Neuronal stem cell (in vitro differentiated cells): Measurements from ENCODE around the gene OR7C2.

Experiments
- DNase-seq: peaks from one replicate; pipeline ENCODE4 v3.0.0-alpha.2; 2013; ENCODE audit warnings: low spot score
- H2AFZ ChIP-seq: one replicate; pipeline ENCODE4 v1.6.1; 2013; ENCODE audit warnings: mild to moderate bottlenecking, low read length, inconsistent platforms
- H2AK5ac ChIP-seq: 2 replicates; pipeline ENCODE4 v1.6.1; 2013; ENCODE audit warnings: low read depth, mild to moderate bottlenecking, inconsistent platforms, low read length, moderate library complexity, mixed read lengths
- H2BK120ac ChIP-seq: 2 replicates; pipeline ENCODE4 v1.6.1; 2013; ENCODE audit warnings: low read depth, mild to moderate bottlenecking, inconsistent platforms, low read length, moderate library complexity, mixed read lengths
- H2BK12ac ChIP-seq: one replicate; pipeline ENCODE4 v1.6.1; 2013; ENCODE audit warnings: low read length, inconsistent platforms
- H2BK15ac ChIP-seq: 2 replicates; pipeline ENCODE4 v1.6.1; 2013; ENCODE audit warnings: mild to moderate bottlenecking, low read length, inconsistent platforms, mixed read lengths
- H2BK5ac ChIP-seq: one replicate; pipeline ENCODE4 v1.6.1; 2013; ENCODE audit warnings: inconsistent platforms, mild to moderate bottlenecking, low read length, moderate library complexity
- H3K14ac ChIP-seq: one replicate; pipeline ENCODE4 v1.6.1; 2013; ENCODE audit warnings: low read length, inconsistent platforms
- H3K18ac ChIP-seq: 2 replicates; pipeline ENCODE4 v1.6.1; 2013; ENCODE audit warnings: low read length, inconsistent platforms
- H3K23ac ChIP-seq: 2 replicates; pipeline ENCODE4 v1.6.1; 2013; ENCODE audit warnings: low read depth, mild to moderate bottlenecking, mixed read lengths, low read length, inconsistent platforms; ENCODE audit not compliant: poor library complexity
- H3K27ac ChIP-seq: replicated peaks from 3 replicates; pipeline ENCODE4 v1.5.1; 2013; ENCODE audit warnings: low read length, inconsistent platforms
- H3K27me3 ChIP-seq, 3 experiments: 2 replicates each; pipeline ENCODE4 v1.6.1; 2013; ENCODE audit warnings: low read length in 3 of 3, mild to moderate bottlenecking in 2 of 3, inconsistent platforms in 1 of 3, low read depth in 1 of 3, mixed read lengths in 1 of 3, moderate library complexity in 1 of 3; ENCODE audit not compliant: control insufficient read depth in 3 of 3, insufficient read depth in 3 of 3
- H3K36me3 ChIP-seq, 2 donors: replicated peaks in 1 of 2; 2 replicates each; pipeline ENCODE4 v1.6.1; 2013; ENCODE audit warnings: low read length in 2 of 2; ENCODE audit not compliant: control insufficient read depth in 2 of 2, insufficient read depth in 2 of 2
- H3K4ac ChIP-seq: 2 replicates; pipeline ENCODE4 v1.6.1; 2013; ENCODE audit warnings: inconsistent platforms, mild to moderate bottlenecking, low read length, moderate library complexity
- H3K4me1 ChIP-seq, 2 donors: 1 replicate in 1 of 2; 2 replicates in 1 of 2; pipeline ENCODE4 v1.6.1; 2013; ENCODE audit warnings: low read length in 2 of 2, low read depth in 1 of 2; ENCODE audit not compliant: control insufficient read depth in 2 of 2, insufficient read depth in 1 of 2
- H3K4me2 ChIP-seq: one replicate; pipeline ENCODE4 v1.6.1; 2013; ENCODE audit warnings: mild to moderate bottlenecking, low read length, inconsistent platforms; ENCODE audit not compliant: insufficient read depth, poor library complexity, severe bottlenecking
- H3K4me3 ChIP-seq, 2 donors: 2 replicates each; pipeline ENCODE4 v1.5.1; 2013; ENCODE audit warnings: low read length in 2 of 2, mild to moderate bottlenecking in 2 of 2, inconsistent platforms in 1 of 2, moderate library complexity in 1 of 2
- H3K79me1 ChIP-seq: one replicate; pipeline ENCODE4 v1.6.1; 2013; ENCODE audit warnings: low read depth, mild to moderate bottlenecking, inconsistent platforms, low read length, moderate library complexity
- H3K9ac ChIP-seq: one replicate; pipeline ENCODE4 v1.6.1; 2013; ENCODE audit warnings: mild to moderate bottlenecking, low read depth, low read length, inconsistent platforms; ENCODE audit not compliant: poor library complexity
- H3K9me3 ChIP-seq, 2 donors: replicated peaks in 1 of 2; 2 replicates each; pipeline versions ENCODE3 to v1.6.1; 2013; ENCODE audit warnings: low read length in 2 of 2, mild to moderate bottlenecking in 2 of 2, inconsistent platforms in 1 of 2, low read depth in 1 of 2, mixed read lengths in 1 of 2, moderate library complexity in 1 of 2; ENCODE audit not compliant: control insufficient read depth in 2 of 2, insufficient read depth in 1 of 2
- H4K8ac ChIP-seq: one replicate; pipeline ENCODE4 v1.6.1; 2013; ENCODE audit warnings: low read depth, mild to moderate bottlenecking, inconsistent platforms, low read length, moderate library complexity
- H4K91ac ChIP-seq: one replicate; pipeline ENCODE4 v1.6.1; 2013; ENCODE audit warnings: low read length, low read depth, mild to moderate bottlenecking, inconsistent platforms; ENCODE audit not compliant: poor library complexity
- WGBS, 2 donors: extraction: QIAGEN DNeasy Blood & Tissue Kit; methylation state at CpG; one replicate each; pipeline ENCODE4 v1.1.7; 2013; ENCODE audit warnings: missing lambda C conversion rate in 2 of 2, mixed read lengths in 1 of 2; ENCODE audit not compliant: insufficient read length in 2 of 2, insufficient replicate concordance in 1 of 2; ENCODE audit errors: extremely low coverage in 2 of 2; 5-methylcytosine and 5-hydroxymethylcytosine counted together

The OR7C2 gene

GRCh38 chr19:14961956-14962685 is 20.8 kb downstream of the OR7C2 start:
- no peak overlapping the region for H2BK120ac ChIP-seq
- no peak overlapping the region for H4K91ac ChIP-seq
- peak overlapping the region in 1 of 2 donors; percentile 17 for H3K4me3 ChIP-seq
- H3K18ac ChIP-seq: no peak overlapping the region
- H3K4me2 ChIP-seq: no peak overlapping the region
- H2BK15ac ChIP-seq: no peak overlapping the region
- no peak overlapping the region for H2BK5ac ChIP-seq
- H3K9me3 ChIP-seq: peaks cover 6 to 18% of the 10 kb centered on the region in 2 donors
- no peaks in the 10 kb centered on the region for H3K79me1 ChIP-seq
- no peak overlapping the region for H4K8ac ChIP-seq
- H2AFZ ChIP-seq: no peak overlapping the region
- H3K4me1 ChIP-seq: no peaks in the 10 kb centered on the region
- no peak overlapping the region for H3K23ac ChIP-seq
- H3K14ac ChIP-seq: no peak overlapping the region
- peaks cover 0 to 18% of the 10 kb centered on the region in 2 donors for H3K36me3 ChIP-seq
- no peak for DNase-seq
- H3K9ac ChIP-seq: no peak overlapping the region
- no peak overlapping the region for H2BK12ac ChIP-seq
- WGBS, 2 donors: no CpG with 5 or more reads among the region's 24 CpGs
- H3K27ac ChIP-seq: no peak overlapping the region
- peaks cover 0 to 2% (median 0%) of the 10 kb centered on the region in 3 experiments for H3K27me3 ChIP-seq
- no peak overlapping the region for H3K4ac ChIP-seq
- no peak overlapping the region for H2AK5ac ChIP-seq

GRCh38 chr19:14968247-14968646 is 27.0 kb downstream of the OR7C2 start:
- no peak overlapping the region for H3K27ac ChIP-seq
- no peak overlapping the region for H2BK5ac ChIP-seq
- no peaks in the 10 kb centered on the region for H3K27me3 ChIP-seq
- H4K8ac ChIP-seq: no peak overlapping the region
- H3K9ac ChIP-seq: no peak overlapping the region
- H2BK120ac ChIP-seq: no peak overlapping the region
- H2BK15ac ChIP-seq: no peak overlapping the region
- H3K14ac ChIP-seq: no peak overlapping the region
- no peak overlapping the region for H3K18ac ChIP-seq
- no peak overlapping the region for H3K4ac ChIP-seq
- H3K4me2 ChIP-seq: no peak overlapping the region
- DNase-seq: no peak
- no peaks in the 10 kb centered on the region for H3K4me1 ChIP-seq
- peaks cover 0 to 21% of the 10 kb centered on the region in 2 donors for H3K36me3 ChIP-seq
- H3K4me3 ChIP-seq: peak overlapping the region in 1 of 2 donors; percentile 59
- no peaks in the 10 kb centered on the region for H3K9me3 ChIP-seq
- no peak overlapping the region for H2AFZ ChIP-seq
- H2BK12ac ChIP-seq: no peak overlapping the region
- H3K23ac ChIP-seq: peak overlapping the region; percentile 2
- no peak overlapping the region for H2AK5ac ChIP-seq
- H3K79me1 ChIP-seq: no peaks in the 10 kb centered on the region
- 100% methylated on average over 1 of the region's 14 CpGs; no CpG with 5 or more reads in 1 of the 2 donors for WGBS, 2 donors
- H4K91ac ChIP-seq: no peak overlapping the region

GRCh38 chr19:14971474-14971873 is 30.2 kb downstream of the OR7C2 start:
- no peak for DNase-seq
- Histone ChIP-seq H3K14ac (no peak overlapping the region), H3K18ac (no peak overlapping the region), H3K36me3 (peaks cover 0 to 21% of the 10 kb centered on the region in 2 donors), H2BK5ac (no peak overlapping the region), H2BK120ac (no peak overlapping the region), H3K79me1 (no peaks in the 10 kb centered on the region), H3K4ac (no peak overlapping the region), H3K27ac (no peak overlapping the region), H2BK12ac (no peak overlapping the region), H4K8ac (no peak overlapping the region), H3K27me3 (peaks cover 0 to under 1% (median 0%) of the 10 kb centered on the region in 3 experiments), H2BK15ac (no peak overlapping the region), H4K91ac (no peak overlapping the region), H3K9ac (no peak overlapping the region), H2AK5ac (no peak overlapping the region), H2AFZ (no peak overlapping the region), H3K4me3 (no peak overlapping the region), H3K23ac (no peak overlapping the region), H3K9me3 (no peaks in the 10 kb centered on the region), H3K4me1 (peaks cover 0 to 5% of the 10 kb centered on the region in 2 donors), H3K4me2 (no peak overlapping the region)
- no CpG with 5 or more reads among the region's 7 CpGs for WGBS, 2 donors

GRCh38 chr19:14972676-14973075 is 31.4 kb downstream of the OR7C2 start:
- DNase-seq: no peak
- H2AFZ ChIP-seq: no peak overlapping the region
- no peak overlapping the region for H2BK120ac ChIP-seq
- H2BK5ac ChIP-seq: no peak overlapping the region
- H3K4me1 ChIP-seq: peaks cover 0 to 5% of the 10 kb centered on the region in 2 donors
- no peak overlapping the region for H3K9ac ChIP-seq
- peaks cover 0 to 12% (median 0%) of the 10 kb centered on the region in 3 experiments for H3K27me3 ChIP-seq
- no peak overlapping the region for H3K23ac ChIP-seq
- H3K4ac ChIP-seq: peak overlapping the region; percentile 41
- H3K4me2 ChIP-seq: no peak overlapping the region
- H3K9me3 ChIP-seq: no peaks in the 10 kb centered on the region
- H3K14ac ChIP-seq: peak overlapping the region; percentile 64
- WGBS, 2 donors: no CpG with 5 or more reads among the region's 27 CpGs
- no peak overlapping the region for H3K4me3 ChIP-seq
- peaks cover 0 to 19% of the 10 kb centered on the region in 2 donors for H3K36me3 ChIP-seq
- H2AK5ac ChIP-seq: no peak overlapping the region
- no peak overlapping the region for H2BK15ac ChIP-seq
- H4K91ac ChIP-seq: no peak overlapping the region
- no peaks in the 10 kb centered on the region for H3K79me1 ChIP-seq
- no peak overlapping the region for H4K8ac ChIP-seq
- no peak overlapping the region for H3K27ac ChIP-seq
- peak overlapping the region; percentile 58 for H2BK12ac ChIP-seq
- peak overlapping the region; percentile 87 for H3K18ac ChIP-seq
